GM06990 (cell line): Measurements from ENCODE around the gene FAM78A.

Source experiments
- DNase-seq: peaks from one replicate; pipeline ENCODE4 v3.0.0-alpha.2; 2011; ENCODE audit not compliant: insufficient read length; ENCODE audit errors: extremely low read depth
- H3K27me3 ChIP-seq: replicated peaks from 2 replicates; pipeline ENCODE4 v1.6.0; 2011; ENCODE audit warnings: low read length; ENCODE audit not compliant: control insufficient read depth, insufficient read depth
- H3K36me3 ChIP-seq: 2 replicates; pipeline ENCODE4 v1.5.1; 2011; ENCODE audit warnings: low read length; ENCODE audit not compliant: control insufficient read depth, insufficient read depth
- H3K4me3 ChIP-seq: replicated peaks from 2 replicates; pipeline ENCODE4 v1.5.1; 2011; ENCODE audit warnings: low read depth, mild to moderate bottlenecking, control low read depth, low read length
- TF ChIP-seq, protein P1 (sequence below): IDR thresholded peaks from 2 replicates; pipeline ENCODE4 v1.5.1; 2011; ENCODE audit warnings: low read length, control low read depth, mild to moderate bottlenecking, inconsistent platforms; ENCODE audit not compliant: insufficient read depth, poor library complexity, severe bottlenecking

Gene FAM78A

DNA sequence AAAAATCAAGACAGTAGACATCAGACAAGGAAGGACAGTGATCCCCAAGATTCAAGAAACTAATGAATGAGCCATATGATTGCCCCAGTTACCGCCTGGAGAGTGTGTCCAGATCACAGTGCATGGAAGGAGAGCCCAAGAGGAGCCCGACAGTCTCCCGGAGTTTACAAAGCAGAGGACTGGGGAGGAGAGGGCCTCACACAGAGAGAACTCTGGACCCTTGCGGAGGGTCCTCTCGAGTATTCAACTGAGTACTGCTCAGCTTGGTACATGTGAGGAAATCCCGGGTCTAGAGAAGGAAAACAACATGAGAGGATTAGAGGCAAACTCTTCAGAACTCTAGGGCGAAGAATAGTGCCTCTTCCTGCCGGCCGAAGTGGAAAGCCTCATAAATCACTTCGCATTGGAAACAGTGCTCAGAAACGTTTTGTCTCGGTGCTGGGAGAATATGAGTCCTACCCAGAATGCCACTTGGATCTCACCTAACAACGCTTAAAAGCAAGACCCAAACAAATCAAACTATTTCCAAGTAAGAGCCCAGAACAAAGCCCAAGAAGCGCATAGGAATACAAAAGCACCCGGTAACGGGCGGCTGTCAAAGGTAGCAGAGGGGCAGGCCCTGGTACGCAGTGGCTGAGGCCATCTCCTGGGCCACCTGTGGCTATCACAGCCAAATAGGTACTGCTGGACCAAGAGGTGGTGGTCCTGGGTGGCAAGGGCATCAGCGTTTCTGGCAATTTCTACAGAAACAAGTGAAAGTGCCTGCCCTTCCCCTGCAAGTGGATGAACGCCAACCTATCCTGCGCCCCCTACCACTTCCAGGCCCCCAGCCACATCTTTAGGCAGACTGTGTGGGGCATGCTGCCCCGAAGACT lies 36.0 kb downstream of the FAM78A start:
- no peak for DNase-seq
- Histone ChIP-seq H3K27me3 (no peaks in the 10 kb centered on the region), H3K36me3 (no peaks in the 10 kb centered on the region; the same call in 1 of the 2 replicates), H3K4me3 (no peak overlapping the region)
- TF ChIP-seq, protein P1, sequence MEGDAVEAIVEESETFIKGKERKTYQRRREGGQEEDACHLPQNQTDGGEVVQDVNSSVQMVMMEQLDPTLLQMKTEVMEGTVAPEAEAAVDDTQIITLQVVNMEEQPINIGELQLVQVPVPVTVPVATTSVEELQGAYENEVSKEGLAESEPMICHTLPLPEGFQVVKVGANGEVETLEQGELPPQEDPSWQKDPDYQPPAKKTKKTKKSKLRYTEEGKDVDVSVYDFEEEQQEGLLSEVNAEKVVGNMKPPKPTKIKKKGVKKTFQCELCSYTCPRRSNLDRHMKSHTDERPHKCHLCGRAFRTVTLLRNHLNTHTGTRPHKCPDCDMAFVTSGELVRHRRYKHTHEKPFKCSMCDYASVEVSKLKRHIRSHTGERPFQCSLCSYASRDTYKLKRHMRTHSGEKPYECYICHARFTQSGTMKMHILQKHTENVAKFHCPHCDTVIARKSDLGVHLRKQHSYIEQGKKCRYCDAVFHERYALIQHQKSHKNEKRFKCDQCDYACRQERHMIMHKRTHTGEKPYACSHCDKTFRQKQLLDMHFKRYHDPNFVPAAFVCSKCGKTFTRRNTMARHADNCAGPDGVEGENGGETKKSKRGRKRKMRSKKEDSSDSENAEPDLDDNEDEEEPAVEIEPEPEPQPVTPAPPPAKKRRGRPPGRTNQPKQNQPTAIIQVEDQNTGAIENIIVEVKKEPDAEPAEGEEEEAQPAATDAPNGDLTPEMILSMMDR = no peak

DNA sequence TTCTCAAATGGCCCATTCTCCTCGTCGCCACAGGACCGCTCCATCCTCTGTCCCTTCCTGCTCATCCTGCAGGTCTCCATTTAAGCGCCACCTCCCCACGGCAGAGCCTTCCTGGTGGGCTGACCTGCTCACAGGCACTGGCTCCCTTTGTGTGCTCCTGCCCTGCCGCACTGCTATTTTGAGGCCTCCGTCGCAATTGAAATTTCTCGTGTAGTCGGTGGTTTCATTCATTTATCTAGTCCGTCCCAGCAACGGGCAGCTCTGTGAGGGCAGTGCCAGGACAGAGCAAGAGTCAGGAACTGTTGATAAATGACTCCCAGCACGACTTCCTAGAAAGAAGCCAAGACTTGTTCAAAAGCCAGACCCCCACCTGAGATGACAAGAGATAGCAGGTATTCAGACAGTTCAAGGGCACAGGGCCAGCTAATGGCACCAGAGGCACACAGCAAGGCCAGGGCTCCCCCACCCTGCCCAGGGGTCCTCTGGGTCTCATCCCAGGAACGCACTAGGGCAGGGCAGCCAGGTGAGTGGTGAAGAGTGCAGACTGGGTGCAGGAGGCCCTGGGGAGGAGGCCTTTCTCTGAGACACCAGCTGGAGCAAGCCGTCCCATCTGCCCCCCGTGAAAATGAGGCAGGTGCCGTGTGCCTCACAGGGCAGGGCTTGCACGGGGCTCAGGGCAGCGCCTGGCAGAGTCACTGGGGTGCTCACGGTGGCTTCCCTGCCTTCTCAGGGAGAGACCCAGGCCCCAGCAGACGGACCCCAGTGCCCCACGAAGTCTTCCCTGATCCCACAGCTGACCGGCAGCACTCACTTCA lies 36.9 kb downstream of the FAM78A start:
- TF ChIP-seq, protein P1 = no peak
- Histone ChIP-seq H3K27me3 (no peaks in the 10 kb centered on the region), H3K36me3 (peaks cover 3% of the 10 kb centered on the region), H3K4me3 (no peak overlapping the region)
- no peak for DNase-seq

DNA sequence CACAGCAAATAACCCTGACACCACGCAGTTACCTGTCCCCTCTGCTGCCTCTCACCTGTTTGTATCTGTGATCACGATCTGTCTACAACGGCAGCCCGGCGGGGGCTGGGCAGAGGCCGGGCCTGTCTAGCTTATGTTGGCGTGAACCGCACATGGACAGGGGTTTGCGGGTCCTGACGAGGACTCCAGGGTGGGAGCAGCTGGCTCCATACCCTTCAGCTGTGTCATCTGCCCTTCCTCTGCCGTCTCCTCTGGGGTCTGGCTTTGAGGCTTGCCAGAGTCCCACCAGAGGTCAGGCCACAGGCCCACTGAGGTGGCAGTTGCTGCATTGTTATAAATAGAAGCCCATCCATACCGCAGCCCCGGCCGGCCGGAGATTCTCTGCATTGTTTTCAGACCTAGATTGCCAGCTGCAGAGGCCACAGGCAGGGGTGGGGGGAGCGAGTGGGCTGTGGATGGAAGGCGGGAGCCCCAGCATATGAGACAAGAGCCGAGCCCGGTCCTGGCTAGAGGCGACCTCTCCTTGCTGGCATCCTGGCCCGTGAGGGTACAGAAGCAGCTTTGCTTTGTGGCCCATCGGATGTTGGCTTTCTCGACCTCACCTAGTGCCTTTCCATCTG lies 37.8 kb downstream of the FAM78A start:
- Histone ChIP-seq H3K27me3 (no peaks in the 10 kb centered on the region), H3K4me3 (no peak overlapping the region), H3K36me3 (peaks cover 3% of the 10 kb centered on the region)
- TF ChIP-seq, protein P1 = no peak
- no peak for DNase-seq

DNA sequence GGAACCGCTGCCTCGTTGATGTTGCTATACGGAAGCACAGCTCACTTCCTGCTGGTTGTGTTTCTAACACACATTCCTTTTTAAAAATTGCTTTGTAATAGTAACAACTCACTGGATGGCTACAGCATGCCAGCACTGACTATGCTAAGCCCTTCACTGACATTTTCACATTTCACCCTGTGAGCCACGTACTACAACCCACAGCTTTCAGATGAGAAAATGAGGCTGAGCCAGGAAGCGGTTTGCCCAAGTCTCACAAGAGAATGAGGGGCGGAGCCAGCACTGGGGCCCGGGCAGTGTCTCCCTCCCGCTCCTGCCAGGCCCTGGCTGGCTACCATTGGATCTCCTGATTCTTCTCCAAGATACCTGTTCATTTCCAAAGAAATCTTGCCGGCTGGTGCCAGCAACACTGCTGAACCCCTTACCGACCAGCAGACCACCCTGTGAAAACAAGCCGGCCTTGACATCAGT lies 38.3 kb downstream of the FAM78A start:
- peaks cover 5% of the 10 kb centered on the region for H3K36me3 ChIP-seq
- H3K4me3 ChIP-seq = no peak overlapping the region
- peak; percentile 76 for DNase-seq
- TF ChIP-seq, protein P1 = no peak
- no peaks in the 10 kb centered on the region for H3K27me3 ChIP-seq

DNA sequence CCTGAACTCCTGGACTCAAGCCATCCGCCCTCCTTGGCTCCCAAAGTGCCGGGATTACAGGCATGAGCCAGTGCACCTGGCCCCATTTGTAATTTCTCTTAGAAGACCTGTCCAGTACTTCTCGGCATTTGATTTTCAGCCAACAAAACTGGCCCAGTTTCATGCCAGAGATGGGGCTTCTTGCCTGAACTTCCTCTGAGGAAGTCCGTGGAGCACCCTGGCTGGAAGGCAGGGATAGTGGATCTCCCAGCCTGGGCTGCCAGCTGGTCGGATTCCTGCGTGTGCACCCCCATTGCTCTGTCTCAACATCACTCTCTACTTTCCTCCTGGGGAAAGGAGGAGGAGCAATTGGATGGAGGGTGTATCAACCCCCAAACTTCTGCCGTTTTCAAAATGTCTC lies 39.0 kb downstream of the FAM78A start:
- TF ChIP-seq, protein P1 = no peak
- no peak for DNase-seq
- H3K27me3 ChIP-seq = no peaks in the 10 kb centered on the region
- H3K4me3 ChIP-seq = no peak overlapping the region
- H3K36me3 ChIP-seq = peaks cover 8% of the 10 kb centered on the region
